Endothelial cell of umbilical vein (primary cell): ENCODE measurements around the gene PRRX1.

Experiments
- EZH2 ChIP-seq: IDR thresholded peaks from 2 replicates; pipeline ENCODE4 v1.6.1; 2012; ENCODE audit warnings: borderline replicate concordance, low read depth, mild to moderate bottlenecking, moderate library complexity, low read length, inconsistent platforms; ENCODE audit not compliant: severe bottlenecking
- JUN ChIP-seq: IDR thresholded peaks from 2 replicates; pipeline ENCODE4 v1.6.1; 2011; ENCODE audit warnings: borderline replicate concordance, low read depth; ENCODE audit not compliant: insufficient read length, insufficient read depth
- POLR2A ChIP-seq: IDR thresholded peaks from 2 replicates; pipeline ENCODE4 v1.6.1; 2012; ENCODE audit warnings: low read depth, mild to moderate bottlenecking, control low read depth, low read length
- TF ChIP-seq, protein P1 (sequence below), 2 donors: IDR thresholded peaks; 1 replicate in 1 of 2; 2 replicates in 1 of 2; pipeline ENCODE4 v1.5.1; 2011; ENCODE audit warnings: low read length in 2 of 2, mild to moderate bottlenecking in 2 of 2, moderate library complexity in 2 of 2, control low read depth in 1 of 2, inconsistent platforms in 1 of 2, low read depth in 1 of 2; ENCODE audit not compliant: insufficient read depth in 1 of 2; ENCODE audit errors: extremely low read depth in 1 of 2
- TF ChIP-seq, protein P2 (sequence below): IDR thresholded peaks from 2 replicates; pipeline ENCODE4 v1.6.1; 2011; ENCODE audit not compliant: insufficient read depth, insufficient read length

DNA sequence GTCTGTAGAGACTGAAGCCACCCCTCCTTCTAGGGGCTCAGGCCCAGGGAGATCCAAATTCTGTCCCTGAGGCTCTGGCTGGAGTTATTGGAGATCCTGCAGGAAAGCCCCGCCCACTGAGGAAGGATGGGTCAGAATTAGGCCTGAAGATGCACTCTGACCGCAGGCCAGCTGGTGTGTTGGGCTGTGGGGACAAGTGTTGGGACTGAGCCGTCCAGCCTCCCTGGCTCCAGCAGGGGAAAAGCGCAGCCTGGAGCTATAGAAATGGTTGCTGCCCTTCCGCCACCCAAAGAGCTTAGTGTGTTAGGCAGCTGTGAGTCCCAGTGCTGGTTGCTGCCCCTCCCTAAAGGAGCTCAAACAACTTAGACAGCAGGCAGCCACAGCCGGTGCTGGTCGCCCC is 33.0 kb upstream of the PRRX1 start:
- no peak for TF ChIP-seq EZH2
- TF ChIP-seq, protein P1, sequence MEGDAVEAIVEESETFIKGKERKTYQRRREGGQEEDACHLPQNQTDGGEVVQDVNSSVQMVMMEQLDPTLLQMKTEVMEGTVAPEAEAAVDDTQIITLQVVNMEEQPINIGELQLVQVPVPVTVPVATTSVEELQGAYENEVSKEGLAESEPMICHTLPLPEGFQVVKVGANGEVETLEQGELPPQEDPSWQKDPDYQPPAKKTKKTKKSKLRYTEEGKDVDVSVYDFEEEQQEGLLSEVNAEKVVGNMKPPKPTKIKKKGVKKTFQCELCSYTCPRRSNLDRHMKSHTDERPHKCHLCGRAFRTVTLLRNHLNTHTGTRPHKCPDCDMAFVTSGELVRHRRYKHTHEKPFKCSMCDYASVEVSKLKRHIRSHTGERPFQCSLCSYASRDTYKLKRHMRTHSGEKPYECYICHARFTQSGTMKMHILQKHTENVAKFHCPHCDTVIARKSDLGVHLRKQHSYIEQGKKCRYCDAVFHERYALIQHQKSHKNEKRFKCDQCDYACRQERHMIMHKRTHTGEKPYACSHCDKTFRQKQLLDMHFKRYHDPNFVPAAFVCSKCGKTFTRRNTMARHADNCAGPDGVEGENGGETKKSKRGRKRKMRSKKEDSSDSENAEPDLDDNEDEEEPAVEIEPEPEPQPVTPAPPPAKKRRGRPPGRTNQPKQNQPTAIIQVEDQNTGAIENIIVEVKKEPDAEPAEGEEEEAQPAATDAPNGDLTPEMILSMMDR (IDR thresholded peaks at IDR 0.05; ENCODE audit: extremely low read depth in 1 of 2, insufficient read depth in 1 of 2, low read depth in 1 of 2, low read length in 2 of 2): no peak
- TF ChIP-seq JUN: no peak
- TF ChIP-seq, protein P2, sequence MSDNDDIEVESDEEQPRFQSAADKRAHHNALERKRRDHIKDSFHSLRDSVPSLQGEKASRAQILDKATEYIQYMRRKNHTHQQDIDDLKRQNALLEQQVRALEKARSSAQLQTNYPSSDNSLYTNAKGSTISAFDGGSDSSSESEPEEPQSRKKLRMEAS: no peak
- TF ChIP-seq POLR2A: no peak
